T-helper 2 cell (primary cell): ENCODE measurements around the gene KIAA1671.
A peak's percentile ranks its signal among the peaks of the same experiment; 100 is the strongest.

Experiments
- DNase-seq, 5 experiments: peaks; one replicate each; pipeline versions ENCODE4 v3.0.0 to v3.0.0-alpha.2; 2012 to 2022

Gene KIAA1671

DNA sequence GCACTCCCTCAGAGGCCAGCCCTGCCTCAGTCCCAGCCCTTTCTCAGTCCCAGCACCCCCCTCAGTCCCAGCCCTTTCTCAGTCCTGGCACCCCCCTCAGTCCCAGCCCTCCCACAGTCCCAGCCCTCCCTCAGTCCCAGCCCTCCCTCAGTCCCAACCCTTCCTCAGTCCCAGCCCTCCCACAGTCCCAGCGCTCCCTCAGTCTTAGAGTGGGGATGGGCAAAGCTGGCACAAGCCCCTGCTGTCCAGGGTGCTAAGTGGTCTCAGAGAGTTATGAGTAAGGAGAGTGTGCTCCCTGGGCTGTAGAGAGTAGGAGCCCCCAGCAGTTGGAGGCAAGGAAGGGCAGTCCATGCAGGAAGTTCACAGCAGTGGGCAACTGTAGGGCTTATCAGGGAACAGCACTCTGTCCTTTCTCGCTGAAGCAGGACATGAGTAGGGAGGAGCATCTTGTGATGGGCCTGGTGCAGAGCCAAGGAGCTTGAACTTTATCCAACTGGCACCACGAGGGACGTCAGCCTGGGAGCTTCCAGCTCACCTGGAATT, 195.7 kb downstream of the KIAA1671 start:
- DNase-seq = no peak

GRCh38 chr22:25149014-25149413, 196.5 kb downstream of the KIAA1671 start:
- DNase-seq = no peak

DNA sequence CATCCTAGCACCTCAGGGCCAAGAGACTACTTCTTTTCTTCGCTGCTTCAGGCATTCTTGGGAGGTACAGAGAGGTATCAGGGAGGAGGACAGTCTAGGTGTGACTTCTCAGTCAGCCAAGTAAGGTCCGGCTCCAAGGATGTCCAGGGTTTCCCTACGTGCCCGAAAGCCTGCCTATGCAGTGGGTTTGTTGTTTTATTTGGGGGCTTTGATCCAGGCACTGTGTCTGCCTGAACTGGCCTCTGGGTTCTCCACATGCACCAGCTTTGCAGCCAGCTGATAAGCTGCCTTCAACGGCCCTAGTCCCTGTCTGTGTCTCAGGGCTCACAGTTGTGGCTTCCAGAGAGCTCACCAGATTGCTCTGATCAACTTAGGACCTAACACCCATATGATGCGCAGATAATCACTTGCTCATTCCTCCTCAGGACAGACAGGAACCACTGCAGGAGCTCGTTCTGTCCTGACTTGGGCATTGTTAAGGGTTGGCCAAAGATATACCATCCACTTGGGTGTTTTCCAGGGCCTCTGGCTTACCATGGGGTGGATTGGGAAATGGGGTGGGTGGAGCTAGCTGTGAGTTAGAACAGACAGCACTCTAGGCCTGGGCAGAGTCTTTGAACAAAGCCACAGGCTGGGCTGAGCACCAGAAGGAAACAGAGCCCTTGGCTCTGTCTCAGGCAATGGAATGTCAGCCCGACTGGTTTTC, 201.6 kb downstream of the KIAA1671 start:
- DNase-seq = no peak

DNA sequence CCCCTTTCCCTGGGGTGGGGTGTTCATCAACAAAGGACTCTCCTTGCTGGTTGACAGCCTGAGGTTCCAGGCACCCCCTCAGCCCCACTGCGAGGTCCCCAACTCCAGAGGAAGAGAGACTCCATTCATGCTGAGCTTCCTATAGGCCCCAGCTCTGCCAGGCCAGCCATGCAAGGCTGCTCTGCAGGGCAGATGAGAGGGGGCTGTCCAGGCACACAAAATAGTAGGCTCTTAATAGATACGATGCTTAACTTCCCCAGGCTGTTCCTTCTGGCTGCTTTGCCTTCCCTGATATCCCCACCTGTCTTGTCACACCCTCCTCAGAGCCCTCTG, 202.1 kb downstream of the KIAA1671 start:
- no peak for DNase-seq

DNA sequence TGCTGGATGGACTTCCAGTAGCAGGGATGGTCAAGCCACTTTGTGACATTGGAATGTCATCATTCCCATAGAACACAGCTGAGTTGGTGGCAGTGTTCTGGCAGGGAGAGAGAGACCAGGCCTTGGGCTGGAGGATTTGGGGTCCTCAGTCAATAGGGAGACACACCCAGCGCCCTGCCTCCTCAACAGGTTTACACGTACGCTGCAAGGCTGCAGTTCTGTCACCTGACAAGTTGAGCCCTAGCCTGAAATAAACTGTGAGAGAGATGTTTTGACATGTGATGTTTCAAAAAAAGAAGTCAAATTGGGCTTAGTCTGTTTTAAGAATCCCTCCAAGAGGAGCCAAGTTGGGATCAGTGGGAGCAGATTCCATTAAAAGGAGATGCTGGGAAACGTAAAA, 204.2 kb downstream of the KIAA1671 start:
- no peak for DNase-seq

DNA sequence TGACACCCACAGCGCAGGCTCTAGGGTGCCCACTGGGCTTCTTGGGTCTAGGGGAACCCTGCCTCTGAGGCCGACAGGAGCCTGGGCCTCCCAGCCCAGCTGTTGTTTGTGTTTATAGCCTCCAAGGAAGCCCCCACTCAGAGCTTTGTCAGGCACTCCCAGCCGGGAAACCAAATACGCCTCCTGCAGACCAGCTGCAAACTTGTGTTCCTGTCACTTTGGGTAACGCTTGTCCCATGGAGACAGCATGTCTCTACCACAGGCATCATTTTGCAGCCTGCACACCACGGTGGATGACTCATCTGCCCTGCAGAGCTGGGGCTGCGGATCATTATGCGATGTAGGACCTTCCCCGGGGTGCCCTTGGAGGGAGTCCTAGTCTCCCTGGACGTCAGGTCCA, 206.5 kb downstream of the KIAA1671 start:
- DNase-seq = no peak

DNA sequence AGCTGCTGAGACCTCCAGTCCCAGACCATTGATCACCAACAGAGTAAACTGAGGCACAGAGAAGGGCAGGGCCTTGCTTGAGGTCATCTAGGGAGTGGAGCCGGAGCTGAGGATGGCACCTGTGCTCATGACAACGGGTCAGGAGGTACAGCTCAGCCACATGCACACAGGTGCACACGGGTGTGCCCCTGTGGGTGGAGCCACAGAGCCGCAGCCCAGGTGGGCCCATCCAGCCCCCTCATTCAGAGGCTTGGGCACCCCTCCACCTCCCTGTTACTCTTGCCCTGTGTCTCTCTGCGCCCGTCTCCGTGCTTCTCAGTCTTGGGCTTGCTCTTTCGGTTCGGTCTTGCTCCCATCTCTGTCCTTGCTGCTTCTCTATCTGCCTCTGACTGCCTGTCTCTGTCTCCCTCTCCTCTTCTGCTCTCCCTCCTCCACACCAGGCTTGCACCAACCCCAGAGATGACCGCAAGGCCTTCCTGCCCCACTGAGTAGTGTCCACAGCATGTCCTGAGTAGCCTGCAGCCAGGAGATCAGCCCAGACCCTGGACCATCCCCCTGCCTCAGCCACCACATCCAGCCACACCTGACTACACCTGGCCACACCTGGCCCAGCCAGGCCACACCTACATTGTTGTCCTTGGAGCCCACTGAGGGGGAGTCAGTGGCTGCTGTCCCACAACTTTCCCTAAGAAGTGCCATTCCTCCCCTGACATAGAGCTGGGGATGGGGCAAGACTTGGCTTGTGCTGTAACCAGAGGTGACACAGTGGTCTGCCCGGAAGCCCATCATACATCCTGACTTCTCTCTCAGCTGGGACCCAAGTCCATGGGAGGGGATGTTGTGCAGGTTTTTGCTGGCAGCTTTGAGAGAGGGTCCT, 207.8 kb downstream of the KIAA1671 start:
- no peak for DNase-seq

DNA sequence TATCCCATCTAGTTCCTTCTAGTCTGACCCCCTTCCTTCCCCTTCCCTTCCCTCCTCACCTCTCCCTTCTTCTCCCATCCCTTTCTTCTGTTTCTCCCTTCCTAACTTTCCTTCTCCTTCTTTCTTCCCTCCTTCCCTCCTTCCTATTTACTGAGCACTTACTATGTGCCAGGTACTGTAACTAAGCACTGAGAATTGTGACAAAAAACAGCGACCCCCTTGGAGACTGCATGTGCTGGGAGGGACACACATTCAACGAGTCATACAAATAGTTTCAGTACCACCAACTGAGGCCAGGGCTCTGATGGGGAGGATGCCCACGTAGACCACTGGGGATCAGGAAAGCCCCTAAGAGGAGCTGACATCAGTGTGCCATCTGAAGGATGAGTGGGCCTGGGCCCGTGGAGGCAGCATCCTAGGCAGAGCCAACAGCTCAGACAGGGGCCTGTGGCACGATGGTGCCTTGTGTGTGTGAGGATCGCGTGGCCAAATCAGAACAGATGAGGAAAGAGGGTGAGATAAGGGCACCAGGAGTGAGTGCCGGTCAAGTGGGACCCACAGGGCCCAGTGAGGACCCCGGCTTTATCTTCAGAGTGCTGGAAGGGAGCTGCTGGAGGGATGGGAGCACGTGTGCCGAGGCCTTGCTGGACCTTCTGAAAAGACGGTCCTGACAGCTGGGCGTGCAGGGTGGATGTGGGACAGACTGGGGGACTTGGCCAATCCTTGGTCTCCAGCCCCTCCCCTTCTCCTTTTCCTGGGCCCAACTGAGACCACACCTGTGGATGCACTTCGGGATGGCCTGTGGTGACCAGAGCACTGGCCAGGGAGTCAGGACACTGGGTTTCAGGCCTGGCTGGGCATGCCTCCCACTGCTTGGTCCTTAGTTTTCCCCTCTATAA, 208.8 kb downstream of the KIAA1671 start:
- DNase-seq = no peak

DNA sequence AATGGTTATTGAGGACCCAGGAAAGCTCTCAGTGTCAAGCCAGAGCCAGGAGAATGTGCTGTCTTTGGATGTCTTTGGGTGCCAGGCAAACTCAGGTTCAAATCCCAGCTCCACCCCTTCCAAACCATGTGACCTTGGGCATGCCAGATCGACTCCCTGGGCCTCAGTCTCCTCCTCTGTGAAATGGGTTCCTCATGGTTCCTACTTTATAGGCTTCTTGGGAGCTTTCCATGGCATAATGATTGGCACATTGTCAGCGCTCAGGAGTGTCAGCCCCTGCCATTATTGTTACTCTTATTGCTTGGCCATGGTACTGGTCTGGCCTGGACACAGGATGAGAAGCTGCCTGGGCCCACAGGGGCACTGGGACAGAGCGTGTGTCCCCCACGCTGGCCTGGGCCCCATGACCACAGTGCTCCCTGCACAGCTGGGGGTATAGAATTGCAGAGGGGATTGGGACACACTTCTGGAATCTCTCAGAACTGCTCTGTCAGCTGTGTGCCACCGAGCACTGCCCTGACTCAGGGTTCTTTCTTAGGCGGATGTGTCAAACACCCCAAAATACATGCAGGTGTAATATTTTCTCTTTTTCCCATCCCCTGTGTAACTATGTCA, 209.5 kb downstream of the KIAA1671 start:
- no peak for DNase-seq

- DNase-seq = no peak
Observed at GRCh38 chr22:25162561-25162960, 210.0 kb downstream of the KIAA1671 start.

DNA sequence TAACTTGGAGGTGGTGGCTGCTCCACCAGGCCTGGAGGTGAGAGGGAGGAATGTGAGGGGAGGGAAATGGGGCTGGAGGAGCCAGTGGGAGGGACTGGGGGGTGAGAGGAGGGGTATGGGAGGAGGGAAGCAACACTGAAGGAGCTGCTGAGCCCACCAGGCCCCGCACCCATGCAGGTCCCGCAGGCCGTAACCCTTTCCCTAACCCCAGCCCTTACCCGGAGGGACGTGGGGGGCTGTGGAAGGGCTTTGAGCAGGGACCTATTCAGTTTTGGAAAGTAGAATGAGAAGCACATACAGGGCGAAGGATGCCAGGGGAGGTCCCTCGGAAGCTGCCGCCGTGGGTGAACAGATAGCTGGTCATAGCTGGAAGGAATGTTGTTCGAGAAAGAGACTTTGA, 213.3 kb downstream of the KIAA1671 start:
- DNase-seq = no peak

- no peak for DNase-seq
Observed at GRCh38 chr22:25166266-25167040, 213.9 kb downstream of the KIAA1671 start.

DNA sequence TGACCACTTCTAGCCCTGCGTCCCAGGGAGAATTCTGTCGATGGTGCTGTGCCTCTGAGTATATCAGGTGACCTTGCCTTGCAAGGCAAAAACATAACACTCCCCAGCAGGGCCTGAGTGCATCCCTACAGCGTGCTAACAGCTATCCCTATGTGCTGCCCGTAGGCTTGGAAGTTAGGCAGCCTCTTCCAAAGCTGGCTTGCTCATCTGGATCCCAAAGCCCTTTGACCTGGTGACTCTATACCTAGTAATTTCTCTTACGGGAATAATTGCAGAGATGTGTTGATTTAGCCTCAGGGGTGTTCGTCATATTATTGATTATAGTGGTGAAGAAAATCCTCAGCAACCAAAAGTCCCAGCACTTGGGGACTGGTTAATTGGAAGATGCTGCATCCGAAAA, 214.6 kb downstream of the KIAA1671 start:
- no peak for DNase-seq

GRCh38 chr22:25167834-25168601, 215.5 kb downstream of the KIAA1671 start:
- no peak for DNase-seq

DNA sequence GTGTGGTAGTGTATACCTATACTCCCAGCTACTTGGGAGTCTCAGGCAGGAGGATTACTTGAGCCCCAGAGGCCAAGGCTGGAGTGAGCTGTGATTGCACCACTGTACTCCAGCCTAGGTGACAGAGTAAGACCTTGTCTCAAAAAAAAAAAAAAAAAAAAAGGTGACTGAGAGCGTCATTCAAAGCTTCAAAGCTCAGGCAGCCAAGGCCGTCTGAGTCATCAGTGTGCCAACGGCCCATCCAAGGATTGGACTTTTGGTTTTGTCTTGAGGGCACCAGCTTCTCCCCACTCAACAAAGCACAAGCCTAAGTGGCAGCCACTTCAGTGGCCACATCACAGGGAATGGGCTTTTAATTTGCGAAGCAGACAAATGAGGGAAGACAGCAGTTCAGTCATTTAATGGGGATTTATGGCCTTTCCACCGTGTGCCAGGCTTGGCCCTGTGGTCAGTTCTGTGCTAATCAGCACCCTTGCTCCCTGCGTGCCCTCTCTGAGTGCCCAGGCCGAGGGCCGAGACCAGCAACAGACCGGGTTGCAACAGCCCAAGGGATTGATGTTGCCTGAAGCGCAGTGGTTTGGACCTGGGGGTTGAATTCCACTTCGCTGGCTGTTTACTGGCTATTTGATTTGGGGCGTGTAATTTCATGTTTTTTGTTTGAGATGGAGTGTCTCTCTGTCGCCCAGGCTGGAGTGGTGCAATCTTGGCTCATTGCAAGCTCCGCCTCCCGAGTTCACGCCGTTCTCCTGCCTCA, 216.9 kb downstream of the KIAA1671 start:
- DNase-seq = no peak

DNA sequence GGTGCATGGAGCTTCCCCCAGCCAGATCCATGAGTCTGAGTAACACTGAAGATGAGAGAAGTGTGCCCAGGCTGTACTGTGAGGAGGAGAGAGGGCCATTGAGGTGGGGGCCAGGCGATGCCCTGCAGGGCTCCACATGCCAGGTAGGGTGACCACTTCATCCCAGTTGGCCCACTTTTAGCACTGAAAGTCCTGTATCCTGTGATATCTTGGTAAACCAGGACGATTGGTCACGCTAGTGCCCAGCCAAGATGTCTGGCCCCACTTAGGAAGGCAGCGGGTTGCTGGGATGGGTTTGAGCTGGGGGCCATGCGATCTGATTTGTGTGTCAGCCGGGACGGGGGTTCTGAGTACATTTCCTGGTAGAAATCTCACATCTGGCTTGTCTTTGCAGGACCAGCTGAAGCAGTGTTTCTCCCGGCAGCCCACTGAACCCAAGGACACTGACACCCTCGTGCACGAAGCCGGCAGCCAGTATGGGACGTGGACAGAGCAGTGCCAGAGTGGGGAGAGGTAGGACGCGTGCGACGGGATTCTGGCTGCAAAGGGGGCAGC, 218.0 kb downstream of the KIAA1671 start:
- no peak for DNase-seq

DNA sequence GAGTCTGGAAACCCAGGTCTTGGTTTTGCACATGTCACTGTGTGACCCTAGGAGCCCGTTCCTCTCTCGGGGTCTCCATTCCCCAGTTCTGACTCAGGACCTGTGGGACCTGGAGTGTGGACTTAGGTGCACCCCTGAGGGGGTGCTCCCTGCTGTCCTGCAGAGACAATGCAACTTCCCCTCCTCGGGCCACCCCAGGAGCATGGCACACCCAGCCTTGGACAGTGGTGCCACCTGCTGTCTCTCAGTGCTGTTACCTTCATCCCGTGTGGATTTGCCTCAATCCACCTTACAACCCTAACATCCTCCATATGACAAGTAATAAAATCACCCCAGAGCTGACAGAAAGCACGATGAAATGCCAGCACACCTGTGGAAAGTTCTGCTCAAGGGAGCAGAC, 219.6 kb downstream of the KIAA1671 start:
- DNase-seq = peak in 1 of 5 experiments; percentile 31

DNA sequence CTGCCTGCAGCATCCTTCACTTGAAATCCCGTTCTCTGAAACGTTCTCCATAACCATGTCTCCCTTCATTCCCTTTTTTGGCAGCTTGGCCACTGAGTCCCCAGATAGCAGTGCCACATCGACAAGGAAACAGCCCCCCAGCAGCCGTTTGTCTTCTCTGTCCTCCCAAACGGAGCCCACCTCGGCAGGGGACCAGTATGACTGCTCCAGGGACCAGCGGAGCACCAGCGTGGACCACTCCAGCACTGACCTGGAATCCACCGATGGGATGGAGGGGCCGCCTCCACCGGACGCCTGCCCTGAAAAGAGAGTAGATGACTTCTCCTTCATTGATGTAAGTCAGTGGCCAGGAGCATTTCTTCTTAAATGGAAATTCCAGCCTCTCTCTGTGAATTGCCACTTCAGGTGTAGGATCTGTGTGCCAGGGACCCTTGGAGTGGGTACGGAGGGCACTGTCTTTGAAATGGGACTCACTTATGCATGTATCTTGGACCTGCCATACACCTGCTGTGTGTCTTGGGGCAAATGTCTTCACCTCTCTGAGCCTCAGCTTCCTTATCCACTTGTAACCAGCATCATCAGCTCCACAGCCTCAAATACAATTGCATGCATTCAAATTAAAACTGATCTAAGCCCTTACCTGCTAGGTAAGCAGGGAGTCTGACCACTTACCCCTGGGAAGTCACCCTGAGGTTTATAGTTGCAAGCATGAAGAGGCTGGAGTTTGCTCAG, 221.8 kb downstream of the KIAA1671 start:
- DNase-seq = no peak

DNA sequence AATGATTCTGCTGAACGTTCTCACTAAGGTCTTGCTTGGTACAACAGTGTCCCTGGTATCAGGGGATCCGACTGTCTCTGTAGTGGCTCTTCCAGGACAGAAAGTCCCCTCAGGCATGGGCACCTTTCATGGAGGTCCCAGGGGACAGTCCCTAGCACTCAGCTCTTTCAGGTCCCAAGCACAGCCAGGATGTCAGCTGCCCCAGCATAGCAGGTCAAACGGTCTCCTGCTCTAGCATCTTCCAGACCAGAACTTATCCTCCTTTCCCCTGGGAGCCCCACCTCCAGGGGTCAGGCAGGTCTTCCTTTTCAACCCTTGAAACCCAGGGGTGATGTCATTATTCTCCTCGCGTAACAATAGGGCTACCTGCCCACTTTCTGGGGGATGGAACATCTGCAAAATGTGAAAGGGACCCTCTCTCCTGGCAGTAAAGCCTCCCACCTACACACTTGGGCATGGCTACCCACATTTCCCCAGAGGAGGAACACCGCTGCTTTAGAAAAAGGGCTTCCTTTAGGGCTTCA, 222.4 kb downstream of the KIAA1671 start:
- DNase-seq = no peak
